Measurements from ENCODE around the gene OXGR1.

Gene OXGR1

GRCh38 chr13:96958286-96958891 lies 35.9 kb downstream of the OXGR1 start:
- DNase-seq (ENCODE audit: extremely low spot score), result no peak
- peak; percentile 63 for TF ChIP-seq CTCF (IDR thresholded peaks at IDR 0.05; ENCODE audit: control extremely low read depth, extremely low read depth, low read depth, missing control alignments)
- ChIA-PET POLR2A (no interaction called here), CTCF (interaction anchor here (0.7 to 5.3 kb wide), 17 partner anchors 9 to 939 kb away, joined by 3 to 38 read pairs (median 4); no protein-coding TSS in a partner anchor)

- ChIA-PET POLR2A (no interaction called here), CTCF (no interaction called here)
- TF ChIP-seq CTCF (IDR thresholded peaks at IDR 0.05; ENCODE audit: control extremely low read depth, extremely low read depth, low read depth, missing control alignments), result no peak
- DNase-seq (ENCODE audit: extremely low spot score), result no peak
Measured at GRCh38 chr13:96952595-96952994, 41.7 kb downstream of the OXGR1 start.

- POLR2A ChIA-PET, result no interaction called here
- CTCF ChIA-PET, result interaction anchor here (2.2 kb wide), 1 partner anchor 10 kb away, joined by 16 read pairs; no protein-coding TSS in a partner anchor
- DNase-seq (ENCODE audit: extremely low spot score), result no peak
- TF ChIP-seq CTCF (IDR thresholded peaks at IDR 0.05; ENCODE audit: control extremely low read depth, extremely low read depth, low read depth, missing control alignments), result no peak
Measured at GRCh38 chr13:96948127-96948526, 46.1 kb downstream of the OXGR1 start.

GRCh38 chr13:96947343-96947910 lies 46.8 kb downstream of the OXGR1 start:
- TF ChIP-seq CTCF (IDR thresholded peaks at IDR 0.05; ENCODE audit: control extremely low read depth, extremely low read depth, low read depth, missing control alignments), result no peak
- ChIA-PET POLR2A (no interaction called here), CTCF (interaction anchor here (1.6 kb wide), 1 partner anchor 9 kb away, joined by 4 read pairs; no protein-coding TSS in a partner anchor)
- no peak for DNase-seq (ENCODE audit: extremely low spot score)

- no peak for TF ChIP-seq CTCF (IDR thresholded peaks at IDR 0.05; ENCODE audit: control extremely low read depth, extremely low read depth, low read depth, missing control alignments)
- no peak for DNase-seq (ENCODE audit: extremely low spot score)
- POLR2A ChIA-PET, result no interaction called here
- CTCF ChIA-PET, result interaction anchor here (1.2 to 1.6 kb wide), 2 partner anchors 8 to 11 kb away, joined by 4 read pairs; no protein-coding TSS in a partner anchor
Measured at GRCh38 chr13:96946709-96947311, 47.5 kb downstream of the OXGR1 start.

GRCh38 chr13:96940961-96941360 lies 53.3 kb downstream of the OXGR1 start:
- POLR2A ChIA-PET, result no interaction called here
- TF ChIP-seq CTCF (IDR thresholded peaks at IDR 0.05; ENCODE audit: control extremely low read depth, extremely low read depth, low read depth, missing control alignments), result no peak
- DNase-seq (ENCODE audit: extremely low spot score), result no peak
- CTCF ChIA-PET, result interaction anchor here (1.0 to 1.5 kb wide), 3 partner anchors 9 to 20 kb away, joined by 3 to 5 read pairs (median 4); no protein-coding TSS in a partner anchor

All from GM10248 (cell line).